ENCODE measurements around the gene GATAD2A. TPM values are rescaled to one million over a fixed set of nuclear protein-coding genes. Genes with fewer than 3 reads are reported as not detected.

The GATAD2A gene
- total and polyA plus RNA-seq, 9 of the 15 experiments (the other 6 are each of a cell fraction or from before 2014, with no cell fraction given), result 2.4 to 226 (median 44.2) TPM

- no peak for TF ChIP-seq ERF (CRISPR knock-in tag; IDR thresholded peaks at IDR 0.05)
- TF ChIP-seq ETV6 (IDR thresholded peaks at IDR 0.05; ENCODE audit: borderline replicate concordance in 1 of 2, low read depth in 2 of 2, low read length in 1 of 2), result no peak
- TF ChIP-seq ETV6 (CRISPR knock-in tag; IDR thresholded peaks at IDR 0.05; ENCODE audit: borderline replicate concordance), result 0 out of 2 replicates have a peak, but pooled peaks have one; percentile 59
- TF ChIP-seq BMI1 (IDR thresholded peaks at IDR 0.05; ENCODE audit: low read length), result no peak
- no peak for TF ChIP-seq MEIS2 (IDR thresholded peaks at IDR 0.05; ENCODE audit: partially characterized antibody)
These were observed 749 bp downstream of the GATAD2A start (continued) for GRCh38 chr19:19405971-19406877.

GRCh38 chr19:19406878-19407632, 1.6 kb downstream of the GATAD2A start:
- ChIA-PET CTCF (ENCODE audit: low intra/inter-chr PET ratio) (no interaction called here), POLR2A (interaction anchor here (0.5 to 3.2 kb wide), 10 partner anchors 11 to 345 kb away, joined by 3 to 27 read pairs (median 4); no protein-coding TSS in a partner anchor)
- peaks cover 49% of the 10 kb centered on the region for H4K20me1 ChIP-seq (replicated peaks; ENCODE audit: control insufficient read depth, insufficient read depth, low read length)
- no peaks in the 10 kb centered on the region for H3K9me3 ChIP-seq (replicated peaks; ENCODE audit: control insufficient read depth, insufficient read depth, low read depth, low read length)
- 6% methylated on average over 12 of the region's 12 CpGs for WGBS (ENCODE audit: insufficient coverage, low coverage, missing lambda C conversion rate)
- H3K4me2 ChIP-seq (ENCODE audit: insufficient read depth, low read length), result peak overlapping the region; percentile 84
- no peaks in the 10 kb centered on the region for H3K27me3 ChIP-seq (ENCODE audit: control insufficient read depth in 2 of 2, insufficient read depth in 2 of 2, low read length in 2 of 2)
- peak overlapping the region; percentile 74 to 97 for H3K9ac ChIP-seq (ENCODE audit: insufficient read depth in 1 of 2, low read depth in 2 of 2, low read length in 2 of 2)
- ATAC-seq, result peak; percentile 37
- no peak overlapping the region for H2AFZ ChIP-seq (ENCODE audit: low read depth, low read length)
- peak; percentile 63 for FAIRE-seq
- peaks cover 6% of the 10 kb centered on the region for H3K9me1 ChIP-seq (ENCODE audit: control insufficient read depth, insufficient read depth, low read length)
- peaks cover 46% of the 10 kb centered on the region; the same call in 2 of the 3 replicates for H3K36me3 ChIP-seq (ENCODE audit: control insufficient read depth, insufficient read depth, low read length)
- peaks cover 93% of the 10 kb centered on the region for H3K79me2 ChIP-seq (ENCODE audit: control insufficient read depth, insufficient read depth, low read length)
- peak overlapping the region; percentile 78 for H3K4me3 ChIP-seq
- BruUV-seq (replicated peaks), result TSS peak; percentile 36
- peaks cover 54 to 60% of the 10 kb centered on the region in 2 experiments for H3K4me1 ChIP-seq (replicated peaks in 1 of 2; ENCODE audit: control insufficient read depth in 2 of 2, insufficient read depth in 2 of 2, low read length in 2 of 2)
- peak overlapping the region; percentile 90 for H3K27ac ChIP-seq (ENCODE audit: extremely low read depth, low read depth, low read length)
- intact Hi-C loops (cut with micrococcal nuclease), result loop anchor here (5.0 kb wide), 1 partner anchor 35 kb away; no protein-coding TSS in a partner anchor
- DNase-seq (ENCODE audit: extremely low read depth in 1 of 4, low spot score in 3 of 4), result peak in 1 of 4 experiments; percentile 62
- in situ Hi-C loops (cut with MboI), result no loop called here
- TF ChIP-seq ATF1 (CRISPR knock-in tag; IDR thresholded peaks at IDR 0.05), result no peak
- TF ChIP-seq ATF1 (tag; IDR thresholded peaks at IDR 0.05), result no peak
- TF ChIP-seq RAD21 (CRISPR knock-in tag; conservative IDR thresholded peaks at IDR 0.05 in 1 of 2, IDR thresholded peaks at IDR 0.05 in 1 of 2), result peak; percentile 31 to 36
- TF ChIP-seq SFPQ (IDR thresholded peaks at IDR 0.05; ENCODE audit: low read depth, low read length), result no peak
- TF ChIP-seq NFYB (IDR thresholded peaks at IDR 0.05; ENCODE audit: extremely low read depth, insufficient read length), result no peak
- peak; percentile 83 for TF ChIP-seq HMBOX1 (IDR thresholded peaks at IDR 0.05)
- 0 out of 2 replicates have a peak, but pooled peaks have one; percentile 17 for TF ChIP-seq MAX (CRISPR knock-in tag; IDR thresholded peaks at IDR 0.05)
- no peak for TF ChIP-seq TRIM24 (IDR thresholded peaks at IDR 0.05)
- TF ChIP-seq CCAR2 (IDR thresholded peaks at IDR 0.05; ENCODE audit: low read depth, low read length), result no peak
